CD4-positive, alpha-beta T cell treated with Interleukin-17A for 1 hour (primary cell): ENCODE results near the gene ZBTB12.
"Not testable (repeated sequence)": the region's sequence is repeated elsewhere in the genome, so short reads cannot be mapped to it uniquely, and the experiment has no call there.

Source experiments
- DNase-seq: peaks from one replicate; pipeline ENCODE4 v3.0.0-alpha.2; 2020

Gene ZBTB12

DNA sequence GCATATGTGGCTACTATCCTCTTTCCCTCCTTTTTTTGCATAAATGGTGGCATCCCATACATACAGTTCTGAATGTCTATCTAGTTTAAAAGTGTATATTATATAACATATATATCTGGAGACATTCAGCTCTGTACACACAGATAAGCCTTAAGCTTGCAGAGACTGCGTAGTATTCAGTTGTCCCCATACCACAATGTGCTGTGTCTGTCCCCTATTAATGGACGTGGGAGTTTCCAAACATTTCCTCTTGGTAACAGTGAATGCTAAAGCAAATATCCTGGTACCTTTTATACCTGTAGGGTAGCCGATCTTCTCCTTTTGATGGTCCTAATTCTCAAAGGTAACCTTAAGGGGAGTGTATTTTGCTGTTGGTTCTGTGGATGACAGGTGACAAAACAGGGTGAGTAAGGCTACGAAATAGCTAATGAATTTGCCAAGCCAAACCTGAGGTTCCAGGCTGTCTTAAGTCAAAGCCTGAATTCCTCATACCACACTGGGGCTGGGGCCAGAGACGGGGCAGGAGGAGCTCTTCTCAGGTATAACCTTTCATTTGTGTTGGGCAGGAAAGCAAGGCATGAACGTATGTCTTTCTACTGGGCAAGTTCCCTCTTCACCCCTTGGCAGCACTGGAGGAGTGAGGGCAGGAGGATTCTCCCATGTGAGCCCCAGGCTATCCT, 17.9 kb upstream of the ZBTB12 start:
- DNase-seq, result no peak

- no peak for DNase-seq
Observed at GRCh38 chr6:31918069-31918720, 16.3 kb upstream of the ZBTB12 start.

GRCh38 chr6:31915756-31916155, 13.9 kb upstream of the ZBTB12 start:
- no peak for DNase-seq

GRCh38 chr6:31915351-31915750, 13.5 kb upstream of the ZBTB12 start:
- DNase-seq, result no peak

DNA sequence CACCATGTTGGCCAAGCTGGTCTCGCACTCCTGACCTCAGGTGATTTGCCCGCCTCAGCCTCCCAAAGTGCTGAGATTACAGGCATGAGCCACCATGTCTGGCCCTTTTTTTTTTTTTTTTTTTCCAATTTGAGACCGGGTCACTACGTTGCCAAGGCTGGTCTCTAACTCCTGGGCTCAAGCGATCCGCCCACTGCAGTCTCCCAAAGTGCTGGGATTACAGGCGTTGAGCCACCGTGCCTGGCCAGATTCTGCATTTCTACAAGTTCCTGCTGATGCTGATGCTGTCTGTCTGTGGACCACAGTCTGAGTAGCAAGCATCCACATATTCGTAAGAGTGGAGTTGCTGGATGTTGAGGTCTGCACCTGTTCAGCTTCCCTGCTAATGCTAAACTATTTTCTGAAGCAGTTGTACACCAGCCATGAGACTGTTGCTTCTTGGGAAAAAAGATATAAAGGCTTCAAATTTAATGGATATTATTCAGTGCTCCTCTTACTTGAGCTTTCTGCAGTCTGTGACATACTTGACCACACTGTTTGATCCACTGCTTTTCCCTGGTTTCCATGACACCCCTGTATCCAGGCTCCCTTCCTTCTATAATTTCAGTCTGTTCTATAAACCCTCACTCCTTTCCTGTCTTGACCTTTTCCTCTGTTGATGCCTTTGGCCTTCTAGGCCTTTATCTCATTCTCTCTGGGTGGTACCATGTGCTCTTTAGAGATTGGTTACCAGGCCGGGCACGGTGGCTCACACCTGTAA, 10.1 kb upstream of the ZBTB12 start:
- no peak for DNase-seq

DNA sequence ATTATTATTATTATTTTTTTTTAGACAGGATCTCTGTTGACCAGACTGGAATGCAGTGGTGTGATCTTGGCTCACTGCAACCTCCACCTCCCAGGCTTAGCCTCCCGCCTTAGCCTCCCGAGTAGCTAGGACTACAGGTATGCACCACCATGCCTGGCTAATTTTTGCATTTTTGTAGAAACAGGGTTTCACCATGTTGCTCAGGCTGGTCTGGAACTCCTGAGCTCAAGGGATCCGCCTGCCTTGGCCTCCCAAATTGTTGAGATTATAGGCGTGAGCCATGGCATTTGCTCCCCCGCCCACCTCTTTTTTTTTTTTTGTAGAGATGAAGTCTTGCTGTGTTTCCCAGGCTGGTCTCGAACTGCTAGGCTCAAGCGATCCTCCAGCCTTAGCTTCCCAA, 7.4 kb upstream of the ZBTB12 start:
- DNase-seq, result not testable (repeated sequence)

- no peak for DNase-seq
Observed at GRCh38 chr6:31908791-31909190, 6.9 kb upstream of the ZBTB12 start.

- not testable (repeated sequence) for DNase-seq
Observed at GRCh38 chr6:31908255-31908654, 6.4 kb upstream of the ZBTB12 start.

DNA sequence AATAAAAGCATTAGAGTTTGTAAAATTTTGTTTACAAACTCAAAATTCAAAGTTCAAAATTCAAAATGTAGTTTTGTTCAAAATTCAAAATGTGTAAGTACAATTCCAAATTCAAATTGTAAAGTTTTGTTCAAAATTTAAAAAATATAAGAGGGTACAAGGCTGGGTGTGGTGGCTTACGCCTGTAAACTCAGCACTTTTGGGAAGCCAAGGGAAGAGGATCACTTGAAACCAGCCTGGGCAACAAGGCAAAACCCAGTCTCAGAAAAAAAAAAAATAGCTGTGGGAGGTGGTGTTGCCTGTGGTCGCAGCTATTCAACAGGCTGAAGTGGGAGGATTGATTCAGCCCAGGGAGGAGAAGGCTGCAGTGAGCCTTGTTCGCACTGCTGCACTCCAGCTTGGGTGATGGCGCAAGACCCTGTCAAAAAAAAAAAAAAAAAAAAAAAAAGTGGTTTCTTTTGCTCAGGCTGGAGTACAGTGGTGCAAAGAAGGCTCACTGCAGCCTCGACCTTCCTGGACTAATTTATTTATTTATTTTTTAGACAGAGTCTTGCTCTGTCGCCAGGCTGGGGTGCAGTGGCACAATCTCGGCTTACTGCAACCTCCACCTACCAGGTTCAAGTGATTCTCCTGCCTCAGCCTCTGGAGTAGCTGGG, 5.4 kb upstream of the ZBTB12 start:
- DNase-seq, result no peak

- DNase-seq, result not testable (repeated sequence)
Observed at GRCh38 chr6:31906727-31907126, 4.8 kb upstream of the ZBTB12 start.

DNA sequence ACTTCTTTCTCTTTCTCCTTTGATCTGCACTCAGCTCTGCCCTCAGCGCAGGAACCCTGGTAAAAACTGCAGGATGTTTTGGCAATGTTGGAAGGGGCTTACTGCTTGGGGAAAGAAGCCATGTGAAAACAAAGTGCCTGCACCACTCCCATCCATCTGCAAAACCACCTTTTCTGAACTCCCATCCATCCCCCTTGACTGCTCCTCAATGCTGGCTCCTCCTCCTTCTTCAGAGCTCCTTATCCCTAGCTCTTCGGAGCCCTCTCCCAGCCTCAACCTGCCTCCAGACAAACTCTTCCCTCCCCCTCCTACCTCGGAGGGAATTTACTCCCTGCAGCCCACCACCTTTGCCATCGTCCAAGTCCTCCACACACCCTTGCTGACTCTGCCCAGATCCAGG, 4.2 kb upstream of the ZBTB12 start:
- DNase-seq, result no peak

DNA sequence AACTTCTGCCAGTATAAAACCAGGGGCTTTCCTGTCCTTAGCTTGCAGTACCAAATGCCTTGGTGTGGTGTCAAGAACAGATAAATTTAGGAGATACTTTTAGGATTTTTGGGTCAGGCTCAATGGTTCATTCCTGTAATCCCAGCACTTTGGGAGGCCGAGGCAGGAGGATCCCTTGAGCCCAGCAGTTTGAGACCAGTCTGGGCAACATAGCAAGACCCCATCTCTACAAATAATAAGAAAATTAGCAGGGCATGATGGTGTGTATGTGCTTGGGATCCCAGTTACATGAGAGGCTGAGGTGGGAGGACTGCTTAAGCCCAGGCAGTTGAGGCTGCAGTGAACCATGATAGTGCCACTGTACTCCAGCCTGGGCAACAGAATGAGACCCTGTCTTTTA, 3.2 kb upstream of the ZBTB12 start:
- DNase-seq, result no peak

GRCh38 chr6:31903957-31904356, 2.1 kb upstream of the ZBTB12 start:
- DNase-seq, result no peak

DNA sequence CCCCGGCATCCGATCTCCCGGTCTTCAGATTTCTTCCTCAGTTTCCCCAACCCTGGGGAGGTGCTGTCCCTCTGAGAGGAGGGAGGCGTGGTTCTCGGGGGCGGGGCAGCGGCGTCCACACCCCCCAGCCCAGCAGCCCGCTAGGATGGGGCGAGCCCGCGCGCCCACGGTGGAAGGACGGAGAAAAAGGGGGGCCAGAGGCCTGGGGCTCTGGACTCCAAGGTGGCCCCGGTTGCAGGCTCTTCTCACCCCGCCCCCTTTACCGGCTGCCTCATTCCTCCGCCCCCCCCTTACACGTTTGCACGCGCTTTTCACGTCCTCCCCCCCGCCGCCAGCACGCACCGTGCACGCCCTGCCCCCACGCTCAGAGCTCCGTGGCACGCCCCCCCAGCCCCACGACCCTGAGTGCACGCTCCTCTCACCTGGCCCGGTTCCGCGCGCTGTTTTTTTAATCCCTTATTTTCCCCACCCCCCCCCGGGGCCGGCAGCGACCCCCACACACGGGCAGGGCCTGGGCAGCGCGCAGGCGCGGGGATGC, 402 bp downstream of the ZBTB12 start:
- DNase-seq, result peak; percentile 66

GRCh38 chr6:31900917-31901414, 920 bp downstream of the ZBTB12 start:
- no peak for DNase-seq

GRCh38 chr6:31899882-31900722, 1.8 kb downstream of the ZBTB12 start:
- DNase-seq, result peak; percentile 37

DNA sequence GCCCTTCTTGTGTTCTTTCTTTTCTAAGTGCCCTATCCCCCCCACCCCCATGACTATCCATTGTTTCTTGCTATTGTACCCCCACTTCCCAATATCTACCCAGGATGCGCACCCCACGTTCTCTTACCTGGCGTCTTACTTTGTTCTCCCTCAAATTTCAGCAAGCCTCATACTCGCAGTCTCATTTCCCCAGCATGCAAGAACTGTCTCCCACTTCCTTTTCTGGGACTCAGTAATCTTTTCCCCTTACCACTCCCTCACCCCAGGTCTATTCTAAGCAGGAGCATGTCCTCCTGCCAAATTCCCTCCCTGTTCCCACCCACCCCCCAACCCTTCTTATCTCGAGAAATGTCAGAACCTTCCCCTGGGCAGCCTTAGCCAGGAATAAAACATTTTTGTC, 2.7 kb downstream of the ZBTB12 start:
- DNase-seq, result no peak

- DNase-seq, result peak; percentile 73
Observed at GRCh38 chr6:31898383-31899011, 3.4 kb downstream of the ZBTB12 start.

- peak; percentile 86 for DNase-seq
Observed at GRCh38 chr6:31897612-31898382, 4.1 kb downstream of the ZBTB12 start, which contains the start of gene EHMT2. EHMT2 (minus strand) TSS chr6:31897698; CDS start chr6:31897677, 21 bp downstream.

GRCh38 chr6:31896856-31897611, 4.9 kb downstream of the ZBTB12 start:
- peak; percentile 16 for DNase-seq
